HFFc6 (cell line): ENCODE data around the gene KLHL18. TPM values are rescaled to one million over a fixed set of nuclear protein-coding genes. Genes with fewer than 3 reads are reported as not detected.
A peak's percentile ranks its signal among the peaks of the same experiment; 100 is the strongest.
"Not testable (repeated sequence)": the region's sequence is repeated elsewhere in the genome, so short reads cannot be mapped to it uniquely, and the experiment has no call there.

Experiments
- DNase-seq: peaks from one replicate; pipeline ENCODE4 v3.0.0-alpha.2; 2018
- H3K27ac Mint-ChIP-seq: 2 replicates; pipeline ENCODE4 v1.8.0; 2020; ENCODE audit warnings: mild to moderate bottlenecking, mixed read lengths
- H3K27me3 Mint-ChIP-seq: 2 replicates; pipeline ENCODE4 v1.8.0; 2021; ENCODE audit warnings: mild to moderate bottlenecking, moderate library complexity, mixed read lengths; ENCODE audit not compliant: insufficient read depth
- H3K36me3 Mint-ChIP-seq: 2 replicates; pipeline ENCODE4 v1.8.0; 2021; ENCODE audit warnings: low read depth, mixed read lengths
- H3K4me1 Mint-ChIP-seq: 2 replicates; pipeline ENCODE4 v1.8.0; 2020; ENCODE audit warnings: low read depth, mixed read lengths
- H3K4me3 Mint-ChIP-seq: 2 replicates; pipeline ENCODE4 v1.8.0; 2020; ENCODE audit warnings: mild to moderate bottlenecking, moderate library complexity, mixed read lengths
- H3K9me3 Mint-ChIP-seq: 2 replicates; pipeline ENCODE4 v1.8.0; 2020; ENCODE audit warnings: mild to moderate bottlenecking, mixed read lengths
- total RNA-seq, 6 experiments: library from RNA; stranded (reverse); fragmentation: NEBNext Ultra II Directional; extraction: Animal tissue kit (Norgen Biotek cat#: 25700); gene quantifications; 2 replicates in 1 of 6; 3 replicates in 5 of 6; pipeline ENCODE4 v1.2.3, GENCODE V29; 2021
- TF ChIP-seq, protein P1 (sequence below): fragments of 200-600 bp; sonication (generic); IDR thresholded peaks from 2 replicates; pipeline ENCODE4 v1.5.0; 2021; ENCODE audit warnings: antibody characterized with exemption, mild to moderate bottlenecking

The KLHL18 gene
- total RNA-seq, 6 experiments from 2014 or later: 26.6 to 34.5 (median 28.5) TPM

DNA sequence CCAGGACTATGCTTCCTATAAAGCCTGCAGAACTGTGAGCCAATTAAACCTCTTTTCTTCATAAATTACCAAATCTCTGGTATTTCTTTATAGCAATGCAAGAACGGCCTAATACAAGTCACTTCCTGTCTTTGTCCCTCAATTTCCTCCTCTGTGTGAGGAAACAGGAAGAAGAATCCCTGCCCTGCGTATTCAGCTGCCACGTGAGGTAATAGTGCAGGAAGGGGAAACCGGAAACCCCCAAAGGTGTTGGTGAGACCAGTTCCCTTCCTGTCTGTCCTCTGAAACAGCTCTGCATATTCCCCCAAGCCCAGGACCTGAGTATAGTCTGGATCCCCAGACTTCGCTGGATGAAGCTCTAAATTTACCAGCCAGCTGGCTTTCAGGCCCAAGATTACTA, 80.0 kb downstream of the KLHL18 start:
- Mint-ChIP-seq H3K9me3 (peaks cover 29% of the 10 kb centered on the region), H3K4me3 (no peak overlapping the region), H3K36me3 (peaks cover 19% of the 10 kb centered on the region), H3K27ac (no peak overlapping the region), H3K27me3 (no peaks in the 10 kb centered on the region; the same call in 1 of the 2 replicates), H3K4me1 (peaks cover 15% of the 10 kb centered on the region)
- TF ChIP-seq, protein P1, sequence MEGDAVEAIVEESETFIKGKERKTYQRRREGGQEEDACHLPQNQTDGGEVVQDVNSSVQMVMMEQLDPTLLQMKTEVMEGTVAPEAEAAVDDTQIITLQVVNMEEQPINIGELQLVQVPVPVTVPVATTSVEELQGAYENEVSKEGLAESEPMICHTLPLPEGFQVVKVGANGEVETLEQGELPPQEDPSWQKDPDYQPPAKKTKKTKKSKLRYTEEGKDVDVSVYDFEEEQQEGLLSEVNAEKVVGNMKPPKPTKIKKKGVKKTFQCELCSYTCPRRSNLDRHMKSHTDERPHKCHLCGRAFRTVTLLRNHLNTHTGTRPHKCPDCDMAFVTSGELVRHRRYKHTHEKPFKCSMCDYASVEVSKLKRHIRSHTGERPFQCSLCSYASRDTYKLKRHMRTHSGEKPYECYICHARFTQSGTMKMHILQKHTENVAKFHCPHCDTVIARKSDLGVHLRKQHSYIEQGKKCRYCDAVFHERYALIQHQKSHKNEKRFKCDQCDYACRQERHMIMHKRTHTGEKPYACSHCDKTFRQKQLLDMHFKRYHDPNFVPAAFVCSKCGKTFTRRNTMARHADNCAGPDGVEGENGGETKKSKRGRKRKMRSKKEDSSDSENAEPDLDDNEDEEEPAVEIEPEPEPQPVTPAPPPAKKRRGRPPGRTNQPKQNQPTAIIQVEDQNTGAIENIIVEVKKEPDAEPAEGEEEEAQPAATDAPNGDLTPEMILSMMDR: no peak
- no peak for DNase-seq

DNA sequence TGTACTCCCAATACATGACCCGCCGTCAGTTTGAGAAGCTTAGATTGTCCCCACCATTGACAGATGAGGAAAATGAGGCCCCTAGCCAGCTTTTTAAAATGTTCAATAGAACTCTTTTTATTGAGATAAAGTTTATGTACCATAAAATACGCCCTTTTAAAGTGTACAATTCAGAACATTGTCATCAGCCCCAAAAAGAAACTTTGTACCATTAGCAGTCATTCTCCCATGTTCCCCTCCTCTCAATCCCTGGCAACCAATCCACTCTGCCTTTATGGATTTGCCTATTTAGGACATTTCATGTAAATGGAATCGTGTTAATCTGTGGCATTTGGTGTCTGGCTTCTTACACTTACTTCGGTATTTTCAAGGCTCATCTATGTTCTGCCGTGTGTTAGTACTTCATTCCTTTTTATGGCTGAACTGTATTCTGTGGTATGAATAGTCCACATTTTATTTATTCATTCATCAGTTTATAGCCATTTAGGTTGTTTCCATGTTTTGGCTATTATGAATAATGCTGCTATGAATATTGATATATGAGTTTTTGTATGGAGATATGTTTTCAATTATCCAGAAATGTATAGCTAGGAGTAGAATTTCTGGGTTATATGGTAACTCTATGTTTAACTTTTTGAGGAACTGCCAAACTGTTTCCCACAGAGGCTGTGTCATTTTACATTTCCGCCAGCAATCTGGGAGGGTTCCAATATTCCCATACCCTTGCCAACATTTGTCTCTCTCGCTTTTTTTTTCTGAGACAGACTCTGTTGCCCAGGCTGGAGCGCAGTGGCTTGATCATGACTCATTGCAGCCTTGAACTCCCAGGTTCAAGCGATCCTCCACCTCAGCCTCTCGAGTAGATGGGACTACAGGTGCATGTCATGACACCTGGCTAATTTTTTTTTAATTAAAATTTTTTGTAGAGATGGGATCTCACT, 82.7 kb downstream of the KLHL18 start:
- peaks cover 20% of the 10 kb centered on the region for H3K4me1 Mint-ChIP-seq
- peaks cover 1% of the 10 kb centered on the region for H3K9me3 Mint-ChIP-seq
- H3K36me3 Mint-ChIP-seq: peaks cover under 1% of the 10 kb centered on the region
- H3K27ac Mint-ChIP-seq: no peak overlapping the region; the same call in 1 of the 2 replicates
- peaks cover 2% of the 10 kb centered on the region; the same call in 1 of the 2 replicates for H3K27me3 Mint-ChIP-seq
- TF ChIP-seq, protein P1: no peak
- H3K4me3 Mint-ChIP-seq: peak overlapping the region; percentile 16; the same call in 1 of the 2 replicates
- peak; percentile 52 for DNase-seq

DNA sequence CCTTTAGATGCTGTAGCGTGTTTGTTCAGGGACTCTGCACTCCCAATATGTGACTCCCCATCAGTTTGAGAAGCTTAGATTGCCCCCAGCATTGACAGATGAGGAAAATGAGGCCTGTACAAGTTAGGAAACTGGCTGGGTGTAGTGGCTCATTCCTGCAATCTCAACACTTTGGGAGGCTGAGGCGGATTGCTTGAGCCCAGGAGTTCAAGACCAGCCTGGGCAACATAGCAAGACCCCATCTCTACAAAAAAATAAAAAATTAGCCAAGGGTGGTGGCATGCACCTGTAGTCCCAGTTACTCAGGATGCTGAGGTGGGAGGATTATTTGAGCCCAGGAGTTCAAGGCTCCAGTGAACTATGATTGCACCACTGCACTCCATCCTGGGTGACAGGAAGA, 84.1 kb downstream of the KLHL18 start:
- Mint-ChIP-seq H3K9me3 (no peaks in the 10 kb centered on the region), H3K27me3 (peaks cover 2% of the 10 kb centered on the region; the same call in 1 of the 2 replicates), H3K4me3 (no peak overlapping the region), H3K4me1 (peaks cover 20% of the 10 kb centered on the region), H3K36me3 (no peaks in the 10 kb centered on the region), H3K27ac (no peak overlapping the region)
- TF ChIP-seq, protein P1: no peak
- no peak for DNase-seq

DNA sequence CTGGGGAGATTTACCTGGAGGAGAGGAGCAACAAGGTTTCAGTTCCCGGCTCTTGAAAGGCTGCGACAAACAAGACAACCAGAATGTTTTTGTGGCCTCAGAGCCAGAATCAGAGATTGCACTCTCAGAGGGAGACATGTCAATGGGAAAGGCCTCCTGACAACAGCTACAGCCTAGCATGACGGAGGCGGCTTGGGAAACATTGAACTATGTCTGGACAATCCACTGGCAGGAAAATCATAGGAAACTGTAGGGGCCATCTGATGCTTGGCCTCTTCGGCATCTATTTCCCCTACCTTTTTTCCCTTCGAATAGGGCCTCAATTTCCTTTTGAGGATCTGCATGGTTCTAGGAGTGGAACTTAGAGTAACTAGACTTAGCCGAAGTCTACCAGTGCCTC, 84.9 kb downstream of the KLHL18 start:
- Mint-ChIP-seq H3K9me3 (no peaks in the 10 kb centered on the region), H3K36me3 (no peaks in the 10 kb centered on the region), H3K4me1 (peaks cover 20% of the 10 kb centered on the region), H3K27me3 (peaks cover 2% of the 10 kb centered on the region; the same call in 1 of the 2 replicates), H3K4me3 (no peak overlapping the region), H3K27ac (no peak overlapping the region)
- TF ChIP-seq, protein P1: no peak
- no peak for DNase-seq

DNA sequence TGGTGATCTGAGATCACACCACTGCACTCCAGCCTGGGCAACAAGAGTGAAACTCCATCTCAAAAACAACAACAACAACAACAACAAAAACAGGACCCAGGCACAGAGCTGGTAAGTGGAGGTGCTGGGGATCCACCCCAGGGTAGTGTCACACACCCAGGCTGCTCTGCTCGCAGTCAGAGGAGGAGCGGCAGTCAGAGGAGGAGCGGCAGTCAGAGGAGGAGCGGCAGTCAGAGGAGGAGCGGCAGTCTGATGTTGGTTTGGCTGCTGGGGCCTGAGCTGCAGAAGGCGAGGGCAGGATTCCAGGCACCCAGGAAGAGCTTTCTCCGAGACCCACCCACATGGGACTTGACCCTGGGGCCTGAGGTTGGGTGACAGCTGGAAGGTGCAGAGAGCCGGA, 87.3 kb downstream of the KLHL18 start:
- not testable (repeated sequence) for H3K27ac Mint-ChIP-seq, H3K36me3 Mint-ChIP-seq, H3K4me3 Mint-ChIP-seq, H3K27me3 Mint-ChIP-seq, DNase-seq, H3K9me3 Mint-ChIP-seq
- peaks cover 19% of the 10 kb centered on the region for H3K4me1 Mint-ChIP-seq
